ENCODE measurements around the gene SMC6.

DNA sequence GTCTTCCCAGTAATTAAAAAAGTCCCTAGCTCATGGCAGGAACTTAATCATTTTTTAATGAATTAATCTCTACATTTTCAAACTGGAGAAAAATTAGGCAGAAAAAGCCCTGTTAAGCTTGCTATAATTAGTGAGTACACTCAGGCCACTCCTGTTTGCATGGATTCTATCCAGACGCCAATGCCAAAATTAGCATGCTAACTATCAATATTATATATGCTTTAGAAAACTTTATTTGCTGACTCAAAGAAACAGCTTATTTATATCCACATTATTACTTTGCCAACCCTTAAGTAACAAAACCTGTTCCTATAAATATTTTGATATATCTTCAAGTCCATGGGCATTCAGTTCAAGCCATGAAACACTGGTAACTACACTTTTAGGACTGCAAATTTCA, 90.9 kb downstream of the SMC6 start:
- TF ChIP-seq, protein P1, sequence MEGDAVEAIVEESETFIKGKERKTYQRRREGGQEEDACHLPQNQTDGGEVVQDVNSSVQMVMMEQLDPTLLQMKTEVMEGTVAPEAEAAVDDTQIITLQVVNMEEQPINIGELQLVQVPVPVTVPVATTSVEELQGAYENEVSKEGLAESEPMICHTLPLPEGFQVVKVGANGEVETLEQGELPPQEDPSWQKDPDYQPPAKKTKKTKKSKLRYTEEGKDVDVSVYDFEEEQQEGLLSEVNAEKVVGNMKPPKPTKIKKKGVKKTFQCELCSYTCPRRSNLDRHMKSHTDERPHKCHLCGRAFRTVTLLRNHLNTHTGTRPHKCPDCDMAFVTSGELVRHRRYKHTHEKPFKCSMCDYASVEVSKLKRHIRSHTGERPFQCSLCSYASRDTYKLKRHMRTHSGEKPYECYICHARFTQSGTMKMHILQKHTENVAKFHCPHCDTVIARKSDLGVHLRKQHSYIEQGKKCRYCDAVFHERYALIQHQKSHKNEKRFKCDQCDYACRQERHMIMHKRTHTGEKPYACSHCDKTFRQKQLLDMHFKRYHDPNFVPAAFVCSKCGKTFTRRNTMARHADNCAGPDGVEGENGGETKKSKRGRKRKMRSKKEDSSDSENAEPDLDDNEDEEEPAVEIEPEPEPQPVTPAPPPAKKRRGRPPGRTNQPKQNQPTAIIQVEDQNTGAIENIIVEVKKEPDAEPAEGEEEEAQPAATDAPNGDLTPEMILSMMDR (IDR thresholded peaks at IDR 0.05) = no peak
- TF ChIP-seq POLR2A (IDR thresholded peaks at IDR 0.05) = no peak
